H9 (cell line): ENCODE measurements around the gene PTPN13. TPM values are rescaled to one million over a fixed set of nuclear protein-coding genes. Genes with fewer than 3 reads are reported as not detected.

ENCODE experiments used
- DNase-seq: peaks from one replicate; pipeline ENCODE4 v3.0.0-alpha.2; 2017
- H2AFZ ChIP-seq: one replicate; pipeline ENCODE4 v1.6.1; 2013; ENCODE audit warnings: mild to moderate bottlenecking, low read length, control low read depth, moderate library complexity
- H2AK5ac ChIP-seq: 2 replicates; pipeline ENCODE4 v1.6.1; 2013; ENCODE audit warnings: low read length, control low read depth, mixed read lengths; ENCODE audit not compliant: insufficient read length
- H2BK120ac ChIP-seq: one replicate; pipeline ENCODE4 v1.6.1; 2013; ENCODE audit warnings: low read depth, mild to moderate bottlenecking, low read length, control low read depth, inconsistent platforms; ENCODE audit not compliant: poor library complexity, severe bottlenecking
- H2BK12ac ChIP-seq: 2 replicates; pipeline ENCODE4 v1.6.1; 2013; ENCODE audit warnings: low read length, control low read depth, mixed read lengths, low read depth; ENCODE audit not compliant: insufficient read length
- H2BK15ac ChIP-seq: 2 replicates; pipeline ENCODE4 v1.6.1; 2013; ENCODE audit warnings: low read depth, low read length, control low read depth
- H2BK20ac ChIP-seq: one replicate; pipeline ENCODE4 v1.6.1; 2013; ENCODE audit warnings: low read depth, mild to moderate bottlenecking, low read length, control low read depth, inconsistent platforms; ENCODE audit not compliant: poor library complexity, severe bottlenecking
- H2BK5ac ChIP-seq: 2 replicates; pipeline ENCODE4 v1.6.1; 2013; ENCODE audit warnings: low read length, control low read depth, mixed read lengths; ENCODE audit not compliant: insufficient read length
- H3K14ac ChIP-seq: 2 replicates; pipeline ENCODE4 v1.6.1; 2013; ENCODE audit warnings: low read length, control low read depth; ENCODE audit not compliant: insufficient read depth
- H3K18ac ChIP-seq: 2 replicates; pipeline ENCODE4 v1.6.1; 2013; ENCODE audit warnings: low read depth, mild to moderate bottlenecking, mixed read lengths, low read length, control low read depth; ENCODE audit not compliant: insufficient read length
- H3K23ac ChIP-seq: 2 replicates; pipeline ENCODE4 v1.6.1; 2013; ENCODE audit warnings: low read length, control low read depth, mixed read lengths, low read depth; ENCODE audit not compliant: insufficient read length
- H3K23me2 ChIP-seq: 2 replicates; pipeline ENCODE4 v1.6.1; 2013; ENCODE audit warnings: low read depth, mild to moderate bottlenecking, mixed read lengths, low read length, control low read depth; ENCODE audit not compliant: insufficient read length, poor library complexity, severe bottlenecking
- H3K27ac ChIP-seq: 2 replicates; pipeline ENCODE4 v1.5.1; 2013; ENCODE audit warnings: low read length, control low read depth, mixed read lengths, low read depth; ENCODE audit not compliant: insufficient read length
- H3K27me3 ChIP-seq: 2 replicates; pipeline ENCODE4 v1.6.1; 2013; ENCODE audit warnings: low read length, control low read depth, inconsistent platforms; ENCODE audit not compliant: insufficient read depth
- H3K4ac ChIP-seq: 2 replicates; pipeline ENCODE4 v1.6.1; 2013; ENCODE audit warnings: low read depth, mild to moderate bottlenecking, control low read depth, inconsistent platforms, low read length, moderate library complexity
- H3K4me1 ChIP-seq: 2 replicates; pipeline ENCODE4 v1.6.1; 2013; ENCODE audit warnings: low read length, control low read depth, inconsistent platforms; ENCODE audit not compliant: insufficient read depth
- H3K4me2 ChIP-seq: 2 replicates; pipeline ENCODE4 v1.6.1; 2013; ENCODE audit warnings: low read length, control low read depth, mixed read lengths; ENCODE audit not compliant: insufficient read length, insufficient read depth
- H3K56ac ChIP-seq: 2 replicates; pipeline ENCODE4 v1.6.1; 2013; ENCODE audit warnings: low read depth, mild to moderate bottlenecking, mixed read lengths, low read length, control low read depth; ENCODE audit not compliant: insufficient read length
- H3K79me1 ChIP-seq: 2 replicates; pipeline ENCODE4 v1.6.1; 2013; ENCODE audit warnings: low read depth, mild to moderate bottlenecking, moderate library complexity, low read length, control low read depth, inconsistent platforms; ENCODE audit not compliant: insufficient read depth, poor library complexity, severe bottlenecking
- H3K79me2 ChIP-seq: 2 replicates; pipeline ENCODE4 v1.6.1; 2013; ENCODE audit warnings: low read length, control low read depth, inconsistent platforms; ENCODE audit not compliant: insufficient read depth
- H3K9ac ChIP-seq: 2 replicates; pipeline ENCODE4 v1.6.1; 2013; ENCODE audit warnings: low read length, control low read depth, mixed read lengths; ENCODE audit not compliant: insufficient read length; ENCODE audit errors: extremely low read depth
- H3K9me3 ChIP-seq: one replicate; pipeline ENCODE4 v1.6.1; 2013; ENCODE audit warnings: low read depth, low read length, inconsistent platforms; ENCODE audit not compliant: control insufficient read depth
- H3T11ph ChIP-seq: one replicate; pipeline ENCODE4 v1.6.1; 2013; ENCODE audit warnings: mild to moderate bottlenecking, low read length, control low read depth, inconsistent platforms
- H4K20me1 ChIP-seq: one replicate; pipeline ENCODE4 v1.6.1; 2013; ENCODE audit not compliant: control insufficient read depth, insufficient read length, insufficient read depth
- H4K5ac ChIP-seq: 2 replicates; pipeline ENCODE4 v1.6.1; 2013; ENCODE audit warnings: low read depth, mild to moderate bottlenecking, mixed read lengths, low read length, control low read depth; ENCODE audit not compliant: insufficient read length
- H4K8ac ChIP-seq: replicated peaks from 2 replicates; pipeline ENCODE4 v1.6.1; 2013; ENCODE audit warnings: low read length, control low read depth, mixed read lengths, low read depth; ENCODE audit not compliant: insufficient read length
- H4K91ac ChIP-seq: 2 replicates; pipeline ENCODE4 v1.6.1; 2013; ENCODE audit warnings: low read depth, mild to moderate bottlenecking, moderate library complexity, mixed read lengths, low read length, control low read depth; ENCODE audit not compliant: insufficient read length
- H3K27ac Mint-ChIP-seq, 3 experiments: 2 replicates in 2 of 3; 3 replicates in 1 of 3; pipeline ENCODE4 v1.8.0; 2020 to 2021; ENCODE audit warnings: mixed read lengths in 3 of 3, mild to moderate bottlenecking in 1 of 3, moderate library complexity in 1 of 3
- H3K27me3 Mint-ChIP-seq: 2 replicates; pipeline ENCODE4 v1.8.0; 2021; ENCODE audit warnings: low read depth, mild to moderate bottlenecking, moderate library complexity, mixed read lengths
- H3K36me3 Mint-ChIP-seq, 3 experiments: 2 replicates in 2 of 3; 3 replicates in 1 of 3; pipeline ENCODE4 v1.8.0; 2020 to 2021; ENCODE audit warnings: low read depth in 3 of 3, mixed read lengths in 3 of 3; ENCODE audit not compliant: insufficient read depth in 1 of 3
- H3K4me1 Mint-ChIP-seq, 2 experiments: 2 replicates each; pipeline ENCODE4 v1.8.0; 2020; ENCODE audit warnings: mixed read lengths in 2 of 2
- H3K4me3 Mint-ChIP-seq, 2 experiments: 2 replicates in 1 of 2; 3 replicates in 1 of 2; pipeline ENCODE4 v1.8.0; 2020 to 2021; ENCODE audit warnings: mild to moderate bottlenecking in 2 of 2, mixed read lengths in 2 of 2, moderate library complexity in 1 of 2
- H3K9me3 Mint-ChIP-seq, 2 experiments: 2 replicates in 1 of 2; 3 replicates in 1 of 2; pipeline ENCODE4 v1.8.0; 2020; ENCODE audit warnings: mild to moderate bottlenecking in 2 of 2, mixed read lengths in 2 of 2, moderate library complexity in 1 of 2
- CTCF ChIP-seq: fragments of 200-600 bp; sonication (generic); conservative IDR thresholded peaks from 3 replicates; pipeline ENCODE4 v1.8.0; 2021; ENCODE audit warnings: antibody characterized with exemption, mild to moderate bottlenecking
- WGBS: extraction: QIAGEN DNeasy Blood & Tissue Kit; methylation state at CpG from one replicate; pipeline ENCODE4 v1.1.7; 2013; ENCODE audit warnings: missing lambda C conversion rate, low lambda C conversion rate, mixed read lengths; ENCODE audit not compliant: insufficient read length; ENCODE audit errors: extremely low coverage; 5-methylcytosine and 5-hydroxymethylcytosine counted together
- total RNA-seq: library from RNA; stranded (reverse); gene quantifications from 2 replicates; pipeline ENCODE4 v1.2.1, GENCODE V29; 2021

The PTPN13 gene
- total RNA-seq, 1 experiment from 2014 or later = 34.9 TPM

DNA sequence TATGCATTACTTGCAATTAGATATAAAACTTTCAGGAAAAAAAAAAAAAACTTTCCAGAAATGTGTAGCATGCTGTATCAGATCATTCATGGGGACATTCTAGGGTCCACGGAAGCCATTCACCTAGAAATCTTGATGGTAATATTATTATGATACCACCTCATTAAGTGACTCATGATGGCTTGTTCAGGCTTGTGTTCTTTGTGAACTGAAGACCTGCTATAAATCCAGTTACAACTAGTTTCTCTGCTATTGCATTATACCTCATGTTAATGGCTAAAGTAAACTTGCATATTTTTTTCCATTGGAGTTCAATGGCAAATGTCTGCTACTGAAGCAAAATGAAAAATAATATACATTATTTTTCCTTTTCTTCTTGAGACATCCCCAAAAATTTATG is 35.3 kb upstream of the PTPN13 start:
- peaks cover 4 to 5% of the 10 kb centered on the region in 2 experiments for H3K4me1 Mint-ChIP-seq
- TF ChIP-seq CTCF = no peak

More for the DNA sequence above, 35.3 kb upstream of the PTPN13 start:
- H3K23me2 ChIP-seq = no peaks in the 10 kb centered on the region
- no peak overlapping the region for H2BK20ac ChIP-seq
- Mint-ChIP-seq H3K27ac (no peak overlapping the region), H3K4me3 (no peak overlapping the region), H3K36me3 (no peaks in the 10 kb centered on the region), H3K9me3 (no peaks in the 10 kb centered on the region), H3K27me3 (no peaks in the 10 kb centered on the region)
- H3K9ac ChIP-seq = no peak overlapping the region
- H3K14ac ChIP-seq = no peak overlapping the region
- WGBS = no CpG with 5 or more reads among the region's 1 CpG
- no peaks in the 10 kb centered on the region for H3K4me1 ChIP-seq
- no peak overlapping the region for H3K4ac ChIP-seq
- no peak overlapping the region for H2BK120ac ChIP-seq
- no peak overlapping the region for H3K23ac ChIP-seq
- no peak overlapping the region for H4K8ac ChIP-seq
- no peak overlapping the region for H3T11ph ChIP-seq
- no peaks in the 10 kb centered on the region for H3K79me2 ChIP-seq
- no peak overlapping the region for H2BK15ac ChIP-seq
- H3K18ac ChIP-seq = no peak overlapping the region
- H3K27me3 ChIP-seq = no peaks in the 10 kb centered on the region
- H2AFZ ChIP-seq = no peak overlapping the region
- no peaks in the 10 kb centered on the region for H3K9me3 ChIP-seq
- no peak overlapping the region for H2BK5ac ChIP-seq
- no peak overlapping the region for H4K5ac ChIP-seq
- DNase-seq = no peak
- no peak overlapping the region for H2BK12ac ChIP-seq
- H4K20me1 ChIP-seq = no peaks in the 10 kb centered on the region
- no peaks in the 10 kb centered on the region for H3K79me1 ChIP-seq
- no peak overlapping the region for H2AK5ac ChIP-seq
- no peak overlapping the region for H4K91ac ChIP-seq
- no peak overlapping the region for H3K4me2 ChIP-seq
- H3K27ac ChIP-seq = no peak overlapping the region
- H3K56ac ChIP-seq = no peak overlapping the region
